Limb (tissue), 2 donors: ENCODE results near the gene LRRC46.
A peak's percentile ranks its signal among the peaks of the same experiment; 100 is the strongest.

ENCODE experiments used
- DNase-seq, 2 donors: peaks; one replicate each; pipeline ENCODE4 v3.0.0-alpha.2; 2016; ENCODE audit errors: extremely low spot score in 2 of 2

Gene LRRC46

GRCh38 chr17:47831003-47831933, at the start of gene LRRC46, which contains the start of gene MRPL10:
Gene LRRC46 (plus strand): TSS chr17:47831670. CDS start chr17:47831990, 320 bp downstream.
Gene MRPL10 (minus strand): TSS chr17:47831541. CDS start chr17:47831511, 30 bp downstream.
- peak; percentile 97 for DNase-seq

GRCh38 chr17:47785538-47786123, 45.8 kb upstream of the LRRC46 start:
- DNase-seq = peak; percentile 7 to 71

- peak; percentile 1 to 64 for DNase-seq
Measured at GRCh38 chr17:47789611-47790561, 41.6 kb upstream of the LRRC46 start.

- DNase-seq = no peak
Measured at GRCh38 chr17:47791025-47791424, 40.4 kb upstream of the LRRC46 start.

- no peak for DNase-seq
Measured at GRCh38 chr17:47792457-47792856, 39.0 kb upstream of the LRRC46 start.

- DNase-seq = no peak
Measured at GRCh38 chr17:47792979-47793378, 38.5 kb upstream of the LRRC46 start.

- DNase-seq = no peak
Measured at GRCh38 chr17:47797797-47798196, 33.7 kb upstream of the LRRC46 start.

GRCh38 chr17:47800686-47801085, 30.8 kb upstream of the LRRC46 start:
- no peak for DNase-seq

GRCh38 chr17:47801176-47801765, 30.2 kb upstream of the LRRC46 start:
- no peak for DNase-seq

- no peak for DNase-seq
Measured at GRCh38 chr17:47801906-47802305, 29.6 kb upstream of the LRRC46 start.

- DNase-seq = peak; percentile 6 to 57
Measured at GRCh38 chr17:47802341-47803022, 29.0 kb upstream of the LRRC46 start.

- no peak for DNase-seq
Measured at GRCh38 chr17:47803201-47803600, 28.3 kb upstream of the LRRC46 start.

GRCh38 chr17:47803751-47804150, 27.7 kb upstream of the LRRC46 start:
- no peak for DNase-seq

- DNase-seq = no peak
Measured at GRCh38 chr17:47804461-47804860, 27.0 kb upstream of the LRRC46 start.

- DNase-seq = no peak
Measured at GRCh38 chr17:47806026-47806912, 25.2 kb upstream of the LRRC46 start.

- no peak for DNase-seq
Measured at GRCh38 chr17:47806913-47807255, 24.6 kb upstream of the LRRC46 start.

- DNase-seq = no peak
Measured at GRCh38 chr17:47807421-47807820, 24.0 kb upstream of the LRRC46 start.

- DNase-seq = peak in 1 of 2 donors; percentile 18
Measured at GRCh38 chr17:47808036-47808829, 23.2 kb upstream of the LRRC46 start.
